ENCODE data around the gene BMS1.

BMS1 gene

GRCh38 chr10:42880255-42880620 lies 97.6 kb downstream of the BMS1 start:
- no peak for FAIRE-seq
- no peak for DNase-seq (ENCODE audit: insufficient read length, low spot score)

- FAIRE-seq (no peak), DNase-seq (ENCODE audit: insufficient read length, low spot score) (no peak)
Observed at GRCh38 chr10:42882597-42882996, 100.0 kb downstream of the BMS1 start.

All from GM19239 (cell line).